GM18909 (cell line): ENCODE results near the gene CCDC34.

Source experiments
- ATAC-seq: cut with Tn5 transposase; IDR thresholded peaks from one replicate; pipeline ENCODE4 v1.9.1; 2021; ENCODE audit warnings: mild to moderate bottlenecking; ENCODE audit not compliant: unreplicated experiment, poor library complexity

CCDC34 gene, protein sequence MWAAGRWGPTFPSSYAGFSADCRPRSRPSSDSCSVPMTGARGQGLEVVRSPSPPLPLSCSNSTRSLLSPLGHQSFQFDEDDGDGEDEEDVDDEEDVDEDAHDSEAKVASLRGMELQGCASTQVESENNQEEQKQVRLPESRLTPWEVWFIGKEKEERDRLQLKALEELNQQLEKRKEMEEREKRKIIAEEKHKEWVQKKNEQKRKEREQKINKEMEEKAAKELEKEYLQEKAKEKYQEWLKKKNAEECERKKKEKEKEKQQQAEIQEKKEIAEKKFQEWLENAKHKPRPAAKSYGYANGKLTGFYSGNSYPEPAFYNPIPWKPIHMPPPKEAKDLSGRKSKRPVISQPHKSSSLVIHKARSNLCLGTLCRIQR

DNA sequence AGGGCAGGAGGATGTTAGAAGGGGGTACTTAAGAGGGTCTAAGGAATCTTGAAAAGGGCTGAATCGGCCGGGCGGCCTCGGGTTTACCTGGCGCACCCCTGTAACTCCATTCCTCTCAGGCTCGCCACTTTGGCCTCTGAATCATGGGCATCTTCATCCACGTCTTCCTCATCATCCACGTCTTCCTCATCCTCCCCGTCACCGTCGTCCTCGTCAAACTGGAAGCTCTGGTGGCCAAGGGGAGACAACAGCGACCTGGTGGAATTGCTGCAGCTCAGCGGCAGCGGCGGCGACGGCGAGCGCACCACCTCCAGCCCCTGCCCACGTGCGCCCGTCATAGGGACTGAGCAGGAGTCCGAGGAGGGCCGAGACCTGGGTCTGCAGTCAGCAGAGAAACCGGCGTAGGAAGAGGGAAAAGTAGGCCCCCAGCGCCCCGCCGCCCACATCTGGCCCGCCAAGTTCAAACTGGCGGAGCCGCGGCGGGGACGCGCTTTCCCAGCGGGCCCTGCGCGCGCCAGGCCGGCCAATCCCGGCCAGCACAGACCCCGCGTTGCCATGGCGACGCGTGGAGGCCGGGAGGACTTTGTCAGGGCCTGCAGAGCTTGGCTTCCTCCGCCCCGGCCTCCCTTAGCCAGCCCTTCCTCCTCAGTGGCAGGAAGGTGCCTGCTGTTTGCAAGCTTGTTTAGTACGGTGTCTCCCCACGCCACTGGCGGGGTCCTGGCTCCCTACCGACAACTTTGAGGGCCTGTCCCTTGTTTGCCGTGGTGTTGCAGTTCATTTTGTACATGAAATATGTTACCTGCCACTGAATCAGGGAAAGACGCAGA is at the start of gene CCDC34:
TSS of gene CCDC34 (minus strand) at position 467 of the 827 bp plus-strand sequence. CDS start at position 446, 21 bp downstream.
- ATAC-seq: peak; percentile 99

DNA sequence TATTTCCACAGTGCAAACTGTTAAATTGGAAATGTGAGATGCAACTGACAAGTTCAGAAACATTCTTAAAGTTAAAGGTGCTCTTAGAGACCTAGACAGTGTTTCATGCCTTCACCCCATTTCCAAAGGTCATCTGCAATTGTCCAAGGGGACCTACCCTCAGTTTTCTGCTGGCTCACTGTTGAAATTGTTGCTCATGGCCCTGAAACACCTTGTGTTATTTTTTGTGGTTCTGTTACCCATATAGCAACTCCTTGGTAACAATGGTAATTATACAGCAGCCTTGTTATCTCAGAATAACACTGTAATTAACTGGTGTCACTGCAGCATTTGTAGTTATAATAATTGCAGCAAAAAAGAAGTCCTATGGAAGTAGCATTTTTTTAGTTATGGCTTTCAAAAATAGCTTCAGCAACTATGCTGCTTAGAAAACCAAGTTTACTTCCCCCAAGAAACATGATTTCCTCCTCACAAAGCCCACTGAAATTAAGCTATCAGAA is 49.2 kb upstream of the CCDC34 start:
- ATAC-seq: no peak

DNA sequence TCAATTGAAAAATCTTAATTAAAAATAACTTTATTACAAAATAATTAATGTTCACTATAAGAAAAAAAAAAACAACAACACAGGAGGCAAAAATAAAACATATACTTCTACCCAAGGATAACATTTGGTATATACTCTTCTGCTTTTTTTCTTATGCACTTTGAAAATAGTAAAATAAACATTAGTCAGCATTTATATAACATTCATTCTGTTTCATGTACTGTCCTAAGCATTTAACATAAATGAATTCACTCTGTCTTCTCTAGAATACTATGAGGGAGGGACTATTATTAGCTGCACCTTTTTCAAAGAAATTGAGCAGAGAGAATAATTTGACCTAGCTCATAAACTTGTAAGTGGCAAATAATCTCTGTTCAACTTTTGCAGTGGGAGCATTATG is 48.3 kb upstream of the CCDC34 start:
- no peak for ATAC-seq

DNA sequence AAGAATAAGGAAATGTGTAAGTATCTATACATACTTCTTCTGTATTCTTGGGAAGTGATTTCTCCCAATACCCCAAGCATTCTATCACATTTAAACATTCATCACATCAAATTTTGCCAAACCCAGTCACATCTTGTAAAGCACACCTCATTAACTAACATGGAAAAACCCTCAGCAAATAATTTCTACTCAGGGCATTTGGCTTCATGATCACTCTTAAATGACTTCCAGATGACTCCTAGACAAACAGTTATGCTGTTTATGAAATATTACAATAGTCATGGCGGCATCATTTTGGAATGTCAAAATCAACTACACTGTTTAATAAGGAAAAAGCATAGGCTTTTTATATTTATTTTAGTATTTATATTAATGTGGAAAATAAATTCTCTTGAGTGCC is 47.3 kb upstream of the CCDC34 start:
- no peak for ATAC-seq

DNA sequence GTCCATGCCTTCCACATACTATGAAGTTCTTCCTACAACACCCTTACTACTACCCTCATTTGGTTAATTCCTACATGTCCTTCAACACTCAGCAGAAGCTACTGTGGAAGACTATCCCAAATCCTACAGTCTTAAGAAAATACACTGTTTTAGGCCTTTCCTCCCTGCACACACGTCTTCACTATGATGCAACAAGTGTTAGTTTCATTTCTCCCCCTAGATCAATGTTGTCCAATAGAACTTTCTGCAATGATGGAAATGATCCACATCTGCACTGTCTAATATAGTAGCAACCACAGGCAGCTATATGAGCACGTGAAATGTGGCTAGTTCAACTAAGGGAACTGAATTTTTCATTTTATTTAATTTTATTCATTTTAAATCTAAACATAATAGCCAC is 46.7 kb upstream of the CCDC34 start:
- ATAC-seq: no peak

DNA sequence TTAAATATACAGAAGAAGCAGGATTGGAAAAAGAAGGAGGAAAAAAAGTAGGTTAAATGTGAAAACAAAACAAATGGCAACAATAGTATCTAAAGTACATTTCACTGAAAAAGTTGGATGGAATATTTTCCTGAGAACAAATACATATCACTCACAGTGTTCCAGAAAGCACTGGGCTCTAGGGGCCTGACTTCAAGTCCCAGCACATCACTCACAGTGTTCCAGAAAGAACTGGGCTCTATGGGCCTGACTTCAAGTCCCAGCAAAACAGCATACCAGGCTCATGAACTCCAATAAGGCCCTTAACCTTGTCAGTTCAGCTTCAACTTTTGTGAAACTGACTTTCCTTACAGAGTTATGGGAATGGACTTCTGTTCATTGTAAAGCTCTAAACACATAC is 46.0 kb upstream of the CCDC34 start:
- ATAC-seq: no peak

DNA sequence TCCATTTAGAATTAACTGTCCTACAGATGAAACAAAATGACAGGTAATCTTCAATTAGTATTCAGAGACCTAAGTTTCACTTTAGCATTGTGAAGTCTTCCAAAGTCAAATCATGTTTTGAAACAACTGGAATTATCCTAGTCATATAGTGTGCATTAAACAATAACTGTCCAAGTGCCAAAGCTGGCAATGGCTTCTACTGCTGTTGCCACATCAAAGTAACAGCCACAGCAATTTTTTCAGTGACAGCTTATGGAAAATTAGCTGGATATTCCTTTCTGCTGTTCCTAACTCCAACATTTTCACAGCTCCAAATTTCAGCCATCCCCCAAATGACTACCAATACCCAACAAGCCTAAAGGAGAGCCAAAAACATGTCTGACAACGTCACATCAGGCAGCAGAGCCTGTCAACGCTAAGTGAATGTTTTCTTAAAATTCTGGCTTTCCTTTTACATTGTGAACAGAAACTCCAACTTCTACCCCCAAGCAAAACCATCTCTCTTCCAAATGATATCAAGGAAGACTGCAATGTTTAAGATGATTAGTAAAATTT is 45.3 kb upstream of the CCDC34 start:
- no peak for ATAC-seq

DNA sequence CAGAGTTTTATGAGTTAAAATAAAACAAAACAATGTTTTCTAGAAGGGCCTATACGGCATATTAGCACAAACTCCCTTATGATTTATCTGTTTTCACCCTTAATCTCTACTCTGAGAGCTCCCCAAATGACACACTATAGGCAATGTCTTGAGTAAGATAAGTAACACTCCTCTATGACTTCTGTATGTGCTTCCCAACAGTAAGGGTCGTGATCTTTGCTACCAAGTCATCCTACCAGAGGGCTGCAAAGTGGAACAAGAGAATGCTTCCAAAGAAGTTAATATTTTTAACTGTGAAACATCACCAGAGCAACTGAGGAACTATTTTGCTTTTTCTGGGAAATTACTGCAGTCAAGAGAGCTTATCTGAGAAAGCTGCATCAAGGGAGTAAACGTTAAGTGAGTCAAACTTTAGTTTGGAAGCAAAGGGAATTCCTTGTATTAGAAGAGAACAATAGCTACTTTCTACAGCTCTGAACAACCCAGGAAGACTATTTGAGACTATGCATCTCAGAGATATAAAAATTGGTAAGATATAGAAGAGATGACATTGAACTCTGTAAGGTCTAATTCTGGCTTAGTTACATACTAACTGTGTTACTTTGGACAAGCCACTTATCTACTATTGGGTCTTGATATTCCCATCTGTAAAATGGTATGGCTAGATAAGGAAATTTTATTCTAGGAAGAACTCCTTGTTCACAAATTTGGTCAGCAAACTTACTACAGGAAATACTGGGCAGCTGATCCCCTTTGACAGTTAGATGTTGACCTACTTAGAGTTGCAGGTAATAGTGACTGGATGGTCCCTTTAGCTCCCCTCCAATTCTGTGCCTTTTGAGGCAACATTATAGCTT is 43.7 kb upstream of the CCDC34 start:
- ATAC-seq: no peak

DNA sequence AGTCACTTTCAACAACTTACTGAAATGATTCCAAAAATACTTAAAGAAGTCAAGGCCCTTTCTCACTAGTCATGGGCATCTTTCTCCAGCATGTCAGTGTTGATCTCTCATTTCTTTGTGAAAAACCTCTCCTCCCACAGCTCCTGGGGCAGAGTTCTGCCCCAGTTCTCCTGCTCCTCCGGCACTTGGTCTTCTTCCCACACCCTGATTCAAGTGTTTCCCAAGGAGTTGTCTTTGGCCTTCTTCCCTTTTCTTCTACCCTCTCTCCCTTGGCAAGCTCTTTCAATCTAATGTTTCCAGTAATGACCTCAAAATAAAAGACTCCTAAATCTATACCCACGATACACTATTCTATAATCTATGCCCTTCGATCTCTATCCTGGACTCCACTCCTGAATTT is 42.1 kb upstream of the CCDC34 start:
- no peak for ATAC-seq

DNA sequence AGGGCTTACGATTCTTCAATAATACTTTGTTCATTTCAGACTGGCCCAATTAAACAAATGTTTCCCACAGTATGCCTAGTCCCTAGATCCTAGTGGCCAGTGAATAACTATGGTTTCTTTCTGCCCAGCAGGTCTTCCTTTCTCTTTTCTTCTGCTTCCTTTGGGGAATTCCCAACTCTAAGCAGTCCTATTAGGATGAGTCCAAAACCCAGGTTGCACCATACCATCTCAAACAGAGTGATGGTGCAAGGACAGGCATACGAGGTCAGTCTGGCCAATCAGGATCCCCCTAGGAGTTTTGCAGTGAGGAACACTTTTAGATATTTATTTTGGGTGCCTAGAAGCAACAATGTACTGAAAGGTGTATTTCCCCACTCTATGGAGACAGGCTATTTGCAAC is 41.4 kb upstream of the CCDC34 start:
- ATAC-seq: no peak

DNA sequence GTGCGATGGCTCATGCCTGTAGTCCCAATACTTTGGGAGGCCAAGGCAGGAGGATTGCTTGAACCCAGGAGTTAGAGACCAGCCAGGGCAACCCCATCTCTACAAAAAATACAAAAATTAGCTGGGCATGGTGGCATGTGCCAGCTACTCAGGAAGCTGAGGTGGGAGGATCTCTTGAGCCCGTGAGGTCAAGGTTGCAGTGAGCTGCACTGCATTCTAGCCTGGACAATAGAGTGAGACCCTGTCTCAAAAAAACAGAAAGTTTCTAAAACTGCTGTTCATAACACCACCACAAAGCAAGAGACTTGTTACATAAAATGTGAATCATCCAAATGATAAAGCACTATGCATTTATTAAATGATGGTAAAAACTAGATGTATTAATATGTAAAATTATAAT is 40.2 kb upstream of the CCDC34 start:
- no peak for ATAC-seq

DNA sequence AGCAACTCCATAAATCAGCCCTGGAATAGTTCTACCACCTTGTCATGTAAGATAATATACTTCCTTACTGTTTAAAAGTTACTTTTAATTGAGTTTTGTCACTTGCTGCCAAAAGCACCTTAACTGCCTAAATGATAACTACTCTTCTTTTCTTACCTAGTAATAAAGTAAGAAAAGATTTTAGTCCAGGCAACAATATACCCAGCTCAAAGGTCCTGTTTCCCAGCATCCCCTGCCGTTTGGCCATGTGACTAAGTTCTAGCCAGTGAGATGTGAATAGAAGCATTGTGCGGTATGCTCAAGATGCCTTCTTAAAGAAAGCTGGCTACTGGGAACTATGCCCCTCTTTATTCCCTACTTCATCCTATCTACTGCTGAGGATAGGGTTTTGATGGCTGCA is 39.4 kb upstream of the CCDC34 start:
- no peak for ATAC-seq

DNA sequence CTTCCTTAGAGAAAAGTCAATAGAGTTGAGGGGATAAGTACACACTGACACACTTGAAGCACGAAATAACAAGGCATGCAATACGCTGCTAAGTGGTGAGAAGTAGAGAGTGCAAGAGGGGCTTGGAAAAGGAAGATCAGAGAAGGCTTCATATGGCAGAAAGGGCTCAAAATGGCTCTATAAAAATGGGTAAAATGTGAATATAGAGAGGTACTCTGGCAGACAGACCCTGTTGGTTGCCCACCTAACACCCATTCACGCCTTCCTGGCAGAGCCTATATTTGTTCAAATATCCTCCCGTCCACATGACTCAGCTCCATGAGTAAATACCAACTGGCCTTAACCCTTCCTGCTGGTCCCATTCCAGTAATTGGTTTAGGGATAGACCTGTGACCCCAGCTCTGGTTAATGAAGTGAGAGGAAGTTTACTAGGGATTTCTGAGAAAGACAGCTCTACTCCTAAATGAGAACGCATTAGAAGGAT is 38.9 kb upstream of the CCDC34 start:
- ATAC-seq: no peak

DNA sequence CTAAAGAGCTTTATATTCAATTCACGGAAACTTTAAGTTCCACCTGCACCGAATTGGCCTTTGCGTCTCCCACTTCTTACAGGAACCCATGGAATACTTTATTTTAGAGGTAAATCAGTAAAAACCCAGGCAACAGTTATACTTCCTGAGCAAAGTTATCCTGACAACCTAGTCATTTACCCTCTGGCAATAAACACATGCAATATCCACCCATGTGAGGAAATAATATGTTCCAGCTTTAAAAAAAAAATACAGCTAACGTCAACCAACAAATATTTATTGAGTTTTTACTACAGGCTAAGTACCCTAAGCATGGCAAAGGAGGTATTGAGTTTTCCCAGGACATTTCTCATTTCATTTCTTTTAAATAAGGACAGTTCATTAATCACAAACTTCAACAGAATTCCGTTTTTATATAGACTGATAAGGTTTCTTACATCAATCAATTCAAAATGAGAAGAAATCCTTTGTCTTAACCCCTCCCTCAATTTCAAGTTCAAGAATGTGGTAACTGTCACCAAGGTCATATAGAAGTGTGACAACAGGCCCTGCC is 38.3 kb upstream of the CCDC34 start:
- ATAC-seq: no peak

DNA sequence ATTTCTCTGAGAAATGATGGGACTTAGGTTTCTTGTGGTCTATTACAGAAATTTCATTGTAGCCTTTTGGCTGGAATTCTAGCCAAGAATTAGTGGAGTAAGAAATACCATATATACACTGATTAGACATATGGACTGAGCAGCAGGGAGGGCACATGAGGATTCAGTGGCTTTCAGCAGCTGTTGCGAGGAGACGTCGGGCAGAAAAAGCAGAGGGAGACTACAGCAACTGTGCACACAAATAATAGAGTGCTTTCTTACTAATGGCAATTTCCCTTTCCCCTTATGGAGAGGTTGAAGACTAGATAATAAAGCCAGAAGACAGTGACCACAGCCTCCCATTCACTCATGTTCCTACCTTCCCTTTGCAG is 35.4 kb upstream of the CCDC34 start:
- ATAC-seq: no peak

DNA sequence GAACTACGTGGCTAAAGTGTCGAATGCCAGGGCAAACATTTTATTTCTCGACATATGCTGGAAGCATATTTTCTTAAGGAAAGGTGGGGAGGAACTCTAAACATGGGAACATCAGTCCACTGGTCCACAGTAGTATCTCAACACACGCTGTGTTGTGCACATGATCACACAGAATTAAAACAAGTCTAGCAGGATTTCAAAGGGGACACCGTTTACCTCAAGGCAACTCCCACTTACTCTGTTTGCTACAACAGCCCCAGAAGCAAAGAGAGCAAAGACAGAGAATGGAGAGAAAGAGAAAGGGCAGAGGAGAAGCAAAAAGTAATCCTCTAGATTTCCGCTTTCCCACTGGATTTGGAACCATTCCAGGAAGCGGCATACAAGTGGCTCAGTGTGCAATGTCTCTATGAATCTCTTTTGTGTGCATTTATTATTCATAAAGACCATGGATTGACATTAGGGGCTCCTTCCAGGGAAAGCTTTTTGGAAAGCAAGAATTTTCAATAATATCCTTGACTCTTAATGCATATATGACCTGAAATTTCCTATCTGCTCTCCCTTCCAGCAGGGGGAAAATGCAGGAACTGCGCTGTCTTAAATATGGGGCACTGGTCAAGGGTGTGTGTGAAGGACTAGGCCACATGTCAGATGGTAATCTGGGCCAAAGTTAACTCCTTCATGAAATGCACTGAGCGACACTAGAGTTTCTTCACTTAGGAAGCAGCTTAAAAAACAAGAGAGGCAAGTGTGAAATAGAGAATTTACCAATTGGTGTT is 34.8 kb upstream of the CCDC34 start:
- no peak for ATAC-seq

DNA sequence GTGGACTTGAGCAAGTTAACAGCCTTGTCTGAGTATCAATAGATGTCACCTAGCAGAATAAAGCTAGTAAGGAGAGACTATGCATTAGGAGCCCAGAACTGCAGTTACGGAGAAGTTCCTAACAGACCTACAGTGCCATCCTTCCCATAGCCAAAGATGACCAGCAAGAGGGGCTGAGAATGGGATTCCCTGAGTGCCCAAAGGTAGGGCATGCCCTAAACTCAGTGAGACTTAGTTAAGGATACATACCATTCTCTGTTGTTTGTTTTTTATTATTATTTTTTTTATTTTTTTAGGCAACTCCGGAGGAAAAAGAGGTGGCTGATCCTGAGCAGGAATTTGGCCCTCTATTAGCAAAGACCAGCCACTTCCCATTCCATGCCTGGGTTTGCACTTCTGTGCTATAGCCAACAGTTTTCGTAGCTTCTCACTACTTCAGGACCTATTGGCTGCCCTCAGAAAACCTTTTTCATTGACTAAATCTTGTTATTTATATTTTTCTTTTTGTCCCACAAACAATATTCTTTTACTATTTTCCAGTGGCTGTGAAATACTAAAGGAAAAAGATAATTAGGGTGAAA is 33.3 kb upstream of the CCDC34 start:
- ATAC-seq: no peak

DNA sequence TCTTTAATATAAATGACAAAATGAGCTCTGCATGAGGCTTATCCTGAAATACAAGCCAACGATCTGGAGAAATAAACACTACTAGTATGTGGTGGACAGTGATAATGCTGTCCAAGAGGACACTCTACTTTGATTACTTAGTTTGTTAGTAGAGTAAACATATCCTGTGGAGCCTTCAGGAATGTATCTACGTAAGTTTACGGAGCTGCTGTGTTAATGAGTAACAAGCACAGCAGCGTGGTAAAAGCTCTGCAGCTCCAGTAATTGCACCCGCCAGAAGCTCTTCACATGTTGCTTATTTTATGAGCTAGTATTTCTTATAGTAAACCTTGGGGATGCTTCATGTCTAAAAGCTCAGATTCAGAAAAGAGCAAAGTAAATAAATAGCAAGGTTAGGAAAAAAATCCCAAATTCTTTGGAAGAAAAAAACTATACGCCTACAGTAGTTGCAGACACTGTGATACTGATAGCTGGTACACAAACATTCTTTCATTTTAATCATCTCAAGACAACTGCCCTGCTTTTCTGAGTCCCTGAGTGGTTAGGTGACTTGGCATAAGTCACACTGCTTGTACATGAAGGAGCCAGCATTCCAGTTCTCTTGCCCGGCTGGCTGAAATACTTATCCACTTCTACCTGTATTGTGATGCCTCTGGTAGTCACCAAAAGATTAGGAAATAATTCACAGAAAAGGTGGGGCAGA is 32.7 kb upstream of the CCDC34 start:
- no peak for ATAC-seq
